HG03457 (cell line): ENCODE results near the gene GAP43.

Experiments
- ATAC-seq: cut with Tn5 transposase; IDR thresholded peaks from one replicate; pipeline ENCODE4 v1.9.1; 2021; ENCODE audit warnings: moderate number of reproducible peaks; ENCODE audit not compliant: unreplicated experiment

The GAP43 gene

GRCh38 chr3:115623044-115623868, at the start of gene GAP43:
TSS of gene GAP43 (plus strand) at chr3:115623510. CDS start at chr3:115623690, 180 bp downstream.
- ATAC-seq: no peak

DNA sequence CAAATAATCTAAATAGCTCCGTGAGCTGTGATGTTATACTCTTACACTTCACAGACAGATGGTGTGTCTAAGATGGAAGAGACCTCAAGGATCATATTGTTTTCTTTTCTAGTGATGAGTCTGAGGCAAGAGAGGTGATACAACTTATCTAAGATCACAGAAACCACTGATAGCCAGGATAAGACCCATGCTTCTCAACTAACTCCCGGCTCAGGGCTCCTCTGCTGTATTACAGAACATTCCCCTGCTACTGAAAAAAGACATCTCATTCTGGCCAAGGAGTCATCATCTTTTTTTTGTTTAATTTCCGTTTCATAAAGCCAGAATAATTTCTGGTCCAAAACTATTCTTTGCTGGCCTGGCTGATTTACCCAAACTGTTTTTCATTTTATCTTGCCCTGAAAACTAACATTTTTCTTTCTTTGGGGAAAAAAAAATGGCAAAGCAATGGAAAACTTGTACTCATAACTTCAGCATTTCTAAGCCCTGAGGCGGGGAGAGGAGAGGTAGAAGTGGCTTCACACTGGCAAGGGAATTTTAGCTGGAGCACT, 46.9 kb upstream of the GAP43 start:
- ATAC-seq: no peak

DNA sequence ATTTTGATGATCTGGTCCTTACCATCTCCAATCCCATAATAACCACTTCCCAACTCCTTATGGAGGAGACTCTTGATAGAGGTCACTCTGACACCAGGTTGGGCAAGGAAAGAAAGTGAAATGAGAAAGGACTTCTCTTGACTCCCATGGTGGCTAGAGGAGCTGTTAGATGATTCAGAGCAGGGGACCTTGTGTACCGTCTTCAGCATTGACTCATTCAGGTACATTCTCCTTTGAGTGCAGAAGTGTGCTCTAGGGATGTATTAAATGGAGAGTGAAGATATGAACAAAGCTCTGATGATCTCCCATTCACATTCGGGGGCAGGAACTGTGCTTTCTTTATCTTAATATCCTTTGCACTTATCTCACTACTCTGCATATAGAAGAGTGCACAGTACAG, 46.3 kb upstream of the GAP43 start:
- no peak for ATAC-seq

- ATAC-seq: no peak
These were observed 45.0 kb upstream of the GAP43 start for GRCh38 chr3:115578331-115578730.

- ATAC-seq: no peak
These were observed 42.7 kb upstream of the GAP43 start for GRCh38 chr3:115580566-115580965.

- ATAC-seq: no peak
These were observed 41.8 kb upstream of the GAP43 start for GRCh38 chr3:115581362-115582135.

DNA sequence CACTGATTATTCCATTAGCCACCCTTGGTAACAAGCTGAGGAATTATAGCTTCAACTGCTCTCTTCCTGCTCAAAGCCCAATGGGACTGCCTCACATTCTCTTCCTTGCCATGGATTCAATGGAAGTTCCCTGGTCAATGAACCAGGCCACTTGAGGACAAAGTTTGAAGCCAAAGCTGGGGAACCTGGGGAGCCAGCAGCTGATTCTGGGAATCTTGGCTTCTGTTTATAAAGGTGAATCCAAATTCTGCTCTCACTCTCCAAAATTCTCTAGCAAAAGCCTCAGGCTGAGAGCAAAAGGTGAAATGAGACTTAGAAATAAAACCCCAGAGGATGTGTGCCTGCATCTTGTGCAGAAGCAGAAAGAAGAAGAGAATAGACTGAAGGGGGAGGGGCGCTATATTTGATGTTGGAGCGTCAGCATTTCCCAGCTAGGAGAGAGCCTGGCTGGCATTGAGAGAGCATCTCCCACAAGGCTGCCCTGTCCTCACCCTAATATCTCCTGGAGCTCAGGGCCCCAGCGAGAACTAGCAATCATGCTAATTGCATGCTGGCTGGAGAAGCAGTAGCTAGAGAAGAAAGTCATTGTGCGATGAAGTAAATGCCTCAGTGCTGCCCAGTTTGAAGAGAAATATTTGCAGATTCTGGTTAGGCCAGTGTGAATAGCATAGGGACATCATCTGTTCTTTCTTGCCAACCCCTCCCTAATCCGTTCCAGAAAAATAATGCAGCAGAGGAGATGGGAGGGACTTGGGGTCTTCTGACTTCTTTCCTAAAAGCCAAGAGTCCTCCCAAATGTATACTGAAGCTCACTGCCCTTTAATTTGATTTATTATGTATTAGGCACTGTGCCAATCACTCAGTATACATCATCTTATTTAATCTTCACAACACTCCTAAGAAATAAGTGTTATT, 34.9 kb upstream of the GAP43 start:
- ATAC-seq: no peak

GRCh38 chr3:115590873-115591272, 32.4 kb upstream of the GAP43 start:
- no peak for ATAC-seq

DNA sequence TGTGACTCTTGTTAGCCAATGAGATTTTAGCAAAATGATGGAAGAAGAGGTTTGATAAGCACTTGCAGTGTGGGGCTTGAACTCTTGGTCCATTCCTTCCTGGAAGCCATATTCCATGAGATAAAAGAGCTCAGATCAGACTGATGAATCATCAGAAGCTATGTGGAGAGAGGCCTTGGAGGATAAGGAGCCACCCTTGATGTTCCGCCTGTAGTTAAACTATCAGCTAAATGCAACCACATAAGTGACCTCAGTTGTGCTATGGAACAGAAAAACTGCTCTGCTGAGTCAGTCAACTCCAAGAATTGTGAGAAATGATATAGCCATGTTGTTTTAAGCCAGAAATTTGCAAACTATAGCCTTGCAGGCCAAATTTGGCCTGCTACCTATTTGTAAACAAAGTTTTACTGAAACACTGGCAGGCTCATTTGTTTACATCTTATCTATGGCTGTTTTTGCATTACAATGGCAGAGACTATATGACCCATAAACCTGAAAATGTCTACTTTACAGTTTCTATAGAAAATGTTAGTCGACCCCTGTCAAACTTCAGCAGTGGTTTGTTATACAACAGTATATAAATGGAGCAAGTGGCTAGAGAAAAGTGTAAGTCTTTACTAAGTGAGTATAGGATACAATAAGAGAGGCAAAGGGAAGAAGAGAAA, 27.6 kb upstream of the GAP43 start:
- no peak for ATAC-seq

DNA sequence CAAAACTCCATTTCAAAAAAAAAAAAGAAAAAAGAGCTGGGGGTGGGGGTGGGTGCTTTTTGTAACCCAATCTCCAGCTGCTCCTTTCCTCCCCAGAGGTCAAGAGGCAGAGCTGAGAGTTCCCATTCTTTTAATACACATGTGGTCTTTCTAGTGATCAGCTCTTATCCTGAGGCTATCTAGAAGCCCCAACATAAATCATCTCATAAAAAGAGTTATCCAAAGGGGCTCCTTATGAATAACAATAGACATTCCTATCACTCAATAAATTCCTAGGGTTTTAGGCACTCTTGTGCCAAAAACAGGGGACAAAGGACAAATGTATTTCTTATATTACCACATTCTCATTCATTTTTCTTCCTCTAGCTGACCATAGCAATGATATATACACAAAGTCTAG, 25.1 kb upstream of the GAP43 start:
- ATAC-seq: no peak

- ATAC-seq: no peak
These were observed 21.1 kb upstream of the GAP43 start for GRCh38 chr3:115602194-115602593.

GRCh38 chr3:115611630-115612029, 11.7 kb upstream of the GAP43 start:
- no peak for ATAC-seq

GRCh38 chr3:115615001-115615814, 8.1 kb upstream of the GAP43 start:
- ATAC-seq: no peak

DNA sequence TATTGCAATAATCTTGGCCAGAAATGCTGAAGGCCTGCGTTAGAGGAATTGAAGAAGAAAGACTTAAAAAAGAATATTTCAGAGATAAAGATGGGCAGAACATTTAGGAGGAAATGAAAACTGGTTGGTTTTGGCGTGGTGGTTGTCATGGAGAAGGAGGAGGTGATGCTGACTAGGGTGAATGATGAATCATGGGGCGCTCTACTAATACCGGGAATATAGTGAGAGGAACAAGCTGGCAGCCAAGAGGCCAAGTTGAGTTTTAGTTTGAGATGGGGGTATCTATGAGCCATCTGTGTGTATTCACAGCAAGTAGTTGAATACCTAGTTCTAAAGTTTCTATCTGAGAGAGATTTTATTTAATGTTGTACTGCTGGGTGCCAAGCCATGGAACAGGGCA, 6.8 kb upstream of the GAP43 start:
- ATAC-seq: no peak

DNA sequence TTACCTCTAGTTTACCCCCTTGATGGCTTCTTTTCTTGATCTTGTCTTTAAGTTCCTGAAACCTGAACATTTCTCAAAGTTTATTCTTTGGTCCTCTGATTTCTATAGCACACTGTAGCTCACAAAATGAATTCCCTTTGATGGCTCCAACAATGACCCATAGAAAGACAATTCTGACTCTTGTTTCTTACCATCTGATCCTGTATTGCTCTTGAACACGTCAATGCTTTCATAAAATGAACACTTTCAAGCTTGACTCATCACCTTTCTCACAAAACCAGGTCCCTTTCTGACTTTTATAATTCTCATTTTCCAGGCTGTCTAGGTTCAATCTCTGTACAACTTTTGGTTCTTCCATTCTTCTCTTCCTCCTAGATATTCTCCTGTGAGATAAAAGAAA, 5.7 kb upstream of the GAP43 start:
- no peak for ATAC-seq

DNA sequence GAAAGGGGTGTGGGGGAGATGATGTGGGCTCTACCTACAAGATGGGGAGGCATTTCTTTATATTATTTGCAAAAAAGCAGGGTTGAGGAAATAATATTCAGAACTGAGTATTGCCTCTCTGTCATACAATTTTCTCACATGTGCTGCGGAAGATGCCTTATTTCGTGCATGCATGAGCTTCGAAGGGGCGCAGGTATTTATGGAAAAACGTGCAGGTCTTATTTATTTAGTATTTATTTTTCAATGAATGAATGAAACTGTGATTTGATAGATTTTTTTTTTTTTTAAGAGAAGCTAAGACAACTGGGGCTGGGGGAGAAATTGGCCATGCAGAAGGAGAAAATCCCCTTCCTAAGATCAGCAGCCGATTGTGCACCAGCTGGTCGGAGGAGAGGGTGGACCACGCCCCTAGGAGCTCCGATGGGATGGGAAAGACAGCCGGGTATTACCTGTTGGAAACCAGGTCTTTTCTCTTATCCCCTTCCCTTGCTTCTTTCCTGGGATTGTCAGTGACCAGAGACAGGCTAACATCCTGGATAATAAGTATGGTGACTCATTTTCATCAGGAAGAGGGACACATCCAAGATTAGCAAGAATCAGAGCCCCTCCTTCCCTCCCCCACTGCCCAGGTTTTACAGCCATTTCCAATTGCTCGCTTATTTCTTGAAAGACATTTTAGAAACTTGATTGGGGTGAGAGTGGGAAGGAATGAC, 875 bp downstream of the GAP43 start:
- ATAC-seq: no peak

- no peak for ATAC-seq
These were observed 1.6 kb downstream of the GAP43 start for GRCh38 chr3:115624901-115625300.

DNA sequence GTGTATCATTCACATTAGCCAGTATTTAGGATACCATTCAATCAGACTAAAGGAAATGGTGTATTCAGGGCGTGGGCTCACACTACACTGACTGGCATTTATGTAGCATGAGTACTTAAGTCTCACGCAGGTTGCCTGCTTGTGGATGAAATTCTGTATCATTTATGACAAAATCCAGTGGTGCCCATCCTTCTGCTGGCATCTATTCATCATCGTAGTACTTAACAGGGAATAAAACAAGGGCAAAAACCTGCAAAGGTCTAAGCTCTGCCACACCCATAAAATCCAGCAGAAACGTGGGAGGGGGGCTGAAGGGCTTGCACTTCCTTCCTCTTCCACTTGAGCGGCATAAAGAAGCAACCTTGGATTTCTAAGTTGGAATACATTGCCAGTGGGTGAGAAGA, 2.7 kb downstream of the GAP43 start:
- no peak for ATAC-seq

DNA sequence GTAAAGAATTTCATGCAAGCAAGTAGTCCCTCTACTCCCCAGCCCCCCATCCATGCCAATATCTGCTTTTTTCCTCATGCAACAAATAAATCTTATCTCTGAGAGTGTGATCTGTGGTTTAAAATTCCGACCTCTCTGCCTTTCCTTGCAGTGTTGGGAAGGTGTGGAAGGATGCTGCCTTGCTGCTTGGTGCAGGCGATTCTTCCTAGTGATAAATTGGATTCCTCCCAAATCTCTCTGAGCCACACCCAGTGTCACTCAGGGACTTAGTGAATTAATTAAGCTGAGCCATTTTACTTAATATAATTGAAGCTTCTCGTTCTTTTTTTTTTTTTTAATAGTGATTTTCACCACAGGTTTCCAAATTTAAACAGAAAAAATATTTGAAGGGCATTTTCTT, 3.4 kb downstream of the GAP43 start:
- ATAC-seq: no peak
